K562 (cell line): ENCODE data around the gene TARS2. TPM values are rescaled to one million over a fixed set of nuclear protein-coding genes. Genes with fewer than 3 reads are reported as not detected.
A peak's percentile ranks its signal among the peaks of the same experiment; 100 is the strongest.

Experiments
- ATF7 ChIP-seq: fragments of 450-650 bp; IDR thresholded peaks from 2 replicates; pipeline ENCODE4 v1.7.1; 2014; ENCODE audit warnings: mild to moderate bottlenecking, moderate library complexity
- ELF4 ChIP-seq: fragments of 450-650 bp; formaldehyde crosslinking; IDR thresholded peaks from 2 replicates; pipeline ENCODE4 v1.4.0; 2022; ENCODE audit warnings: missing genetic modification characterization
- HLTF ChIP-seq: fragments of 450-650 bp; IDR thresholded peaks from 2 replicates; pipeline ENCODE4 v1.6.1; 2016
- HMGN3 ChIP-seq: IDR thresholded peaks from 2 replicates; pipeline ENCODE4 v1.6.1; 2011; ENCODE audit warnings: borderline replicate concordance, low read depth, mild to moderate bottlenecking, mixed read lengths, low read length; ENCODE audit not compliant: insufficient read length; ENCODE audit errors: extremely low read depth
- HNRNPUL1 ChIP-seq: fragments of 200-400 bp; formaldehyde crosslinking; IDR thresholded peaks from 2 replicates; pipeline ENCODE4 v1.6.1; 2017; ENCODE audit warnings: low read length
- PRMT5 ChIP-seq: sonication (generic); formaldehyde crosslinking; IDR thresholded peaks from 2 replicates; pipeline ENCODE4 v1.5.0; 2020; ENCODE audit warnings: missing genetic modification reagents
- SIN3A ChIP-seq, 2 experiments: fragments of 150-350 bp in 1 of 2; IDR thresholded peaks; 2 replicates each; pipeline ENCODE4 v1.6.1; 2011 to 2016; ENCODE audit warnings: borderline replicate concordance in 2 of 2, low read depth in 2 of 2, low read length in 2 of 2, mild to moderate bottlenecking in 2 of 2, moderate library complexity in 2 of 2; ENCODE audit not compliant: control insufficient read depth in 1 of 2
- polyA plus RNA-seq, 8 experiments: library from polyadenylated mRNA; depleted of rRNA in 4 of 8; stranded (reverse) in 5 of 8; unstranded in 3 of 8; fragments of >200 nt; fragmentation: Nextera tagmentation in 2 of 8; fragmentation: Illumina TruSeq in 1 of 8; extraction: Ambion mirVana in 2 of 8; extraction: Trizol in 1 of 8; gene quantifications; 2 replicates each; pipeline versions ENCODE4 v1.2.1 to v1.2.3, GENCODE V29; 2011 to 2014; ENCODE audit warnings: inconsistent platforms in 1 of 8, missing spikeins in 1 of 8
- total RNA-seq, 7 experiments: library from RNA; depleted of rRNA in 6 of 7; stranded (reverse); fragments of >200 nt in 6 of 7; fragmentation: Illumina TruSeq in 2 of 7; extraction: Trizol in 2 of 7; gene quantifications; 2 replicates each; pipeline versions ENCODE4 v1.2.1 to v1.2.3, GENCODE V29; 2011 to 2021; ENCODE audit warnings: low replicate concordance in 1 of 7
- TF ChIP-seq, protein P1 (sequence below), 3 experiments: fragments of 200-800 bp in 1 of 3; sonication (Bioruptor generic) in 1 of 3; sonication (generic) in 1 of 3; formaldehyde crosslinking in 1 of 3; IDR thresholded peaks; 2 replicates each; pipeline versions ENCODE4 v1.6.1 to v1.8.0; 2016 to 2022; ENCODE audit warnings: mild to moderate bottlenecking in 2 of 3, missing compliant biosample characterization in 2 of 3, missing genetic modification characterization in 2 of 3, missing genetic modification reagents in 1 of 3
- TF ChIP-seq, protein P2 (sequence below): IDR thresholded peaks from 2 replicates; pipeline ENCODE4 v1.6.1; 2014; ENCODE audit warnings: antibody characterized with exemption
- TF ChIP-seq, protein P3 (sequence below): sonication (generic); IDR thresholded peaks from 2 replicates; pipeline ENCODE4 v1.6.1; 2016
- TF ChIP-seq, protein P4 (sequence below): fragments of 250-450 bp; sonication (Bioruptor Pico); IDR thresholded peaks from 2 replicates; pipeline ENCODE4 v1.4.0; 2020
- TF ChIP-seq, protein P5 (sequence below), 3 experiments: IDR thresholded peaks in 2 of 3; conservative IDR thresholded peaks in 1 of 3; 2 replicates each; pipeline ENCODE4 v1.5.1; 2011 to 2012; ENCODE audit warnings: low read length in 3 of 3, mild to moderate bottlenecking in 3 of 3, control low read depth in 2 of 3, improper control_type of control experiment in 1 of 3, inconsistent platforms in 1 of 3, low read depth in 1 of 3, mixed read lengths in 1 of 3, moderate library complexity in 1 of 3; ENCODE audit not compliant: insufficient read depth in 2 of 3

The TARS2 gene
- total and polyA plus RNA-seq, 9 of the 15 experiments (the other 6 are each of a cell fraction or from before 2014, with no cell fraction given) = 17.0 to 64.2 (median 39.4) TPM

DNA sequence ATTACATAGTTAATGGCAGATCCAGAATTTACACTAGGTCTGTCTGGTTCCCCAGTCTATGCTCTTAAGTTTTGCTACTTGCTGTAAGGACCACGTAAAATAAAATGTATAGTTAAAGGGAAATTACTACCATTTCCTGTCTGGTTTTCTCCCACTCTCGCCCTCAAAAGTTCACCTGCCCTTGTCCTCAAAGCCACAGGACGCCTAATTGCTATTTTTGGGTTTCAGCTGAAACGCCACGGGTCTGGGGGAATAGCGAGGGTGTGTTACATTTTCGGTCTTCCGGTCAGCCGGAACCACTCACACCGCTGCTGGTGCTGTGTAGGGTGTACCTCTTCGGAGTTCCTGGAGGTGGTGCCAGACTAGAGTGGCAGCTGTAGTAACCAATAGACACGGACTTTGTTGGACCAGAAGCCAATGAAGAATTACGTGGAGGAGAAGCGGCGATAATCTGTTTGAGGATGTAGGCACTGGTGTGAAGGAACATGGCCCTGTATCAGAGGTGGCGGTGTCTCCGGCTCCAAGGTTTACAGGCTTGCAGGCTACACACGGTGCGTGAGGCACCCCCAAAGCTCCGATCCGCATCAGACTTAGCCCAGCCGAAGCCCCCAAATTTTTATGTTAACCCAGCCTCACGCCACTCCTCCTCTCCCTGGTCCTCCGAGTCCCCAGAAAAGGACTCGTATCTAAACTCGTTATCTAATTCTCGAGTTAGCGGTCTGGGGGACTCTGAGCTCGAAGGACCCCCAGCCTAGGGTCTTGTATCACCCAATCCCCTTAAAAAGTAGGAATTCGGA, at the start of gene TARS2 (continued):
- TF ChIP-seq, protein P1, sequence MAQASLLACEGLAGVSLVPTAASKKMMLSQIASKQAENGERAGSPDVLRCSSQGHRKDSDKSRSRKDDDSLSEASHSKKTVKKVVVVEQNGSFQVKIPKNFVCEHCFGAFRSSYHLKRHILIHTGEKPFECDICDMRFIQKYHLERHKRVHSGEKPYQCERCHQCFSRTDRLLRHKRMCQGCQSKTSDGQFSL (CRISPR knock-in tag; IDR thresholded peaks at IDR 0.05) = peak; percentile 70; the same call in 1 of the 2 replicates
- TF ChIP-seq, protein P1 (tag; IDR thresholded peaks at IDR 0.05) = peak in 1 of 2 experiments; percentile 40; a peak in 2 of 4 replicates
- TF ChIP-seq HLTF (peak; percentile 75; the same call in 1 of the 2 replicates), HNRNPUL1 (no peak), ATF7 (peak; percentile 89), SIN3A (IDR thresholded peaks at IDR 0.05; ENCODE audit: borderline replicate concordance in 2 of 2, control insufficient read depth in 1 of 2, low read depth in 2 of 2, low read length in 2 of 2) (peak in 1 of 2 experiments; percentile 40; a peak in 1 of 4 replicates), HMGN3 (no peak), ELF4 (CRISPR knock-in tag) (peak; percentile 94), PRMT5 (CRISPR knock-in tag) (no peak)
- TF ChIP-seq, protein P2, sequence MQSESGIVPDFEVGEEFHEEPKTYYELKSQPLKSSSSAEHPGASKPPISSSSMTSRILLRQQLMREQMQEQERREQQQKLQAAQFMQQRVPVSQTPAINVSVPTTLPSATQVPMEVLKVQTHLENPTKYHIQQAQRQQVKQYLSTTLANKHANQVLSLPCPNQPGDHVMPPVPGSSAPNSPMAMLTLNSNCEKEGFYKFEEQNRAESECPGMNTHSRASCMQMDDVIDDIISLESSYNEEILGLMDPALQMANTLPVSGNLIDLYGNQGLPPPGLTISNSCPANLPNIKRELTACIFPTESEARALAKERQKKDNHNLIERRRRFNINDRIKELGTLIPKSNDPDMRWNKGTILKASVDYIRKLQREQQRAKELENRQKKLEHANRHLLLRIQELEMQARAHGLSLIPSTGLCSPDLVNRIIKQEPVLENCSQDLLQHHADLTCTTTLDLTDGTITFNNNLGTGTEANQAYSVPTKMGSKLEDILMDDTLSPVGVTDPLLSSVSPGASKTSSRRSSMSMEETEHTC = 0 out of 2 replicates have a peak, but pooled peaks have one; percentile 40
- TF ChIP-seq, protein P3, sequence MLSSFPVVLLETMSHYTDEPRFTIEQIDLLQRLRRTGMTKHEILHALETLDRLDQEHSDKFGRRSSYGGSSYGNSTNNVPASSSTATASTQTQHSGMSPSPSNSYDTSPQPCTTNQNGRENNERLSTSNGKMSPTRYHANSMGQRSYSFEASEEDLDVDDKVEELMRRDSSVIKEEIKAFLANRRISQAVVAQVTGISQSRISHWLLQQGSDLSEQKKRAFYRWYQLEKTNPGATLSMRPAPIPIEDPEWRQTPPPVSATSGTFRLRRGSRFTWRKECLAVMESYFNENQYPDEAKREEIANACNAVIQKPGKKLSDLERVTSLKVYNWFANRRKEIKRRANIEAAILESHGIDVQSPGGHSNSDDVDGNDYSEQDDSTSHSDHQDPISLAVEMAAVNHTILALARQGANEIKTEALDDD = peak; percentile 34; the same call in 1 of the 2 replicates
- TF ChIP-seq, protein P4, sequence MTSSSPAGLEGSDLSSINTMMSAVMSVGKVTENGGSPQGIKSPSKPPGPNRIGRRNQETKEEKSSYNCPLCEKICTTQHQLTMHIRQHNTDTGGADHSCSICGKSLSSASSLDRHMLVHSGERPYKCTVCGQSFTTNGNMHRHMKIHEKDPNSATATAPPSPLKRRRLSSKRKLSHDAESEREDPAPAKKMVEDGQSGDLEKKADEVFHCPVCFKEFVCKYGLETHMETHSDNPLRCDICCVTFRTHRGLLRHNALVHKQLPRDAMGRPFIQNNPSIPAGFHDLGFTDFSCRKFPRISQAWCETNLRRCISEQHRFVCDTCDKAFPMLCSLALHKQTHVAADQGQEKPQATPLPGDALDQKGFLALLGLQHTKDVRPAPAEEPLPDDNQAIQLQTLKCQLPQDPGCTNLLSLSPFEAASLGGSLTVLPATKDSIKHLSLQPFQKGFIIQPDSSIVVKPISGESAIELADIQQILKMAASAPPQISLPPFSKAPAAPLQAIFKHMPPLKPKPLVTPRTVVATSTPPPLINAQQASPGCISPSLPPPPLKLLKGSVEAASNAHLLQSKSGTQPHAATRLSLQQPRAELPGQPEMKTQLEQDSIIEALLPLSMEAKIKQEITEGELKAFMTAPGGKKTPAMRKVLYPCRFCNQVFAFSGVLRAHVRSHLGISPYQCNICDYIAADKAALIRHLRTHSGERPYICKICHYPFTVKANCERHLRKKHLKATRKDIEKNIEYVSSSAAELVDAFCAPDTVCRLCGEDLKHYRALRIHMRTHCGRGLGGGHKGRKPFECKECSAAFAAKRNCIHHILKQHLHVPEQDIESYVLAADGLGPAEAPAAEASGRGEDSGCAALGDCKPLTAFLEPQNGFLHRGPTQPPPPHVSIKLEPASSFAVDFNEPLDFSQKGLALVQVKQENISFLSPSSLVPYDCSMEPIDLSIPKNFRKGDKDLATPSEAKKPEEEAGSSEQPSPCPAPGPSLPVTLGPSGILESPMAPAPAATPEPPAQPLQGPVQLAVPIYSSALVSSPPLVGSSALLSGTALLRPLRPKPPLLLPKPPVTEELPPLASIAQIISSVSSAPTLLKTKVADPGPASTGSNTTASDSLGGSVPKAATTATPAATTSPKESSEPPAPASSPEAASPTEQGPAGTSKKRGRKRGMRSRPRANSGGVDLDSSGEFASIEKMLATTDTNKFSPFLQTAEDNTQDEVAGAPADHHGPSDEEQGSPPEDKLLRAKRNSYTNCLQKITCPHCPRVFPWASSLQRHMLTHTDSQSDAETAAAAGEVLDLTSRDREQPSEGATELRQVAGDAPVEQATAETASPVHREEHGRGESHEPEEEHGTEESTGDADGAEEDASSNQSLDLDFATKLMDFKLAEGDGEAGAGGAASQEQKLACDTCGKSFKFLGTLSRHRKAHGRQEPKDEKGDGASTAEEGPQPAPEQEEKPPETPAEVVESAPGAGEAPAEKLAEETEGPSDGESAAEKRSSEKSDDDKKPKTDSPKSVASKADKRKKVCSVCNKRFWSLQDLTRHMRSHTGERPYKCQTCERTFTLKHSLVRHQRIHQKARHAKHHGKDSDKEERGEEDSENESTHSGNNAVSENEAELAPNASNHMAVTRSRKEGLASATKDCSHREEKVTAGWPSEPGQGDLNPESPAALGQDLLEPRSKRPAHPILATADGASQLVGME (CRISPR knock-in tag) = peak; percentile 58; the same call in 1 of the 2 replicates
- TF ChIP-seq, protein P5, sequence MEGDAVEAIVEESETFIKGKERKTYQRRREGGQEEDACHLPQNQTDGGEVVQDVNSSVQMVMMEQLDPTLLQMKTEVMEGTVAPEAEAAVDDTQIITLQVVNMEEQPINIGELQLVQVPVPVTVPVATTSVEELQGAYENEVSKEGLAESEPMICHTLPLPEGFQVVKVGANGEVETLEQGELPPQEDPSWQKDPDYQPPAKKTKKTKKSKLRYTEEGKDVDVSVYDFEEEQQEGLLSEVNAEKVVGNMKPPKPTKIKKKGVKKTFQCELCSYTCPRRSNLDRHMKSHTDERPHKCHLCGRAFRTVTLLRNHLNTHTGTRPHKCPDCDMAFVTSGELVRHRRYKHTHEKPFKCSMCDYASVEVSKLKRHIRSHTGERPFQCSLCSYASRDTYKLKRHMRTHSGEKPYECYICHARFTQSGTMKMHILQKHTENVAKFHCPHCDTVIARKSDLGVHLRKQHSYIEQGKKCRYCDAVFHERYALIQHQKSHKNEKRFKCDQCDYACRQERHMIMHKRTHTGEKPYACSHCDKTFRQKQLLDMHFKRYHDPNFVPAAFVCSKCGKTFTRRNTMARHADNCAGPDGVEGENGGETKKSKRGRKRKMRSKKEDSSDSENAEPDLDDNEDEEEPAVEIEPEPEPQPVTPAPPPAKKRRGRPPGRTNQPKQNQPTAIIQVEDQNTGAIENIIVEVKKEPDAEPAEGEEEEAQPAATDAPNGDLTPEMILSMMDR (IDR thresholded peaks at IDR 0.05 in 2 of 3, conservative IDR thresholded peaks at IDR 0.05 in 1 of 3; ENCODE audit: insufficient read depth in 2 of 3, low read depth in 1 of 3, low read length in 3 of 3) = no peak; a peak in 1 of 6 replicates
